ENCODE data around the gene NELL1.
"Not testable (repeated sequence)": the region's sequence is repeated elsewhere in the genome, so short reads cannot be mapped to it uniquely, and the experiment has no call there.

Gene NELL1

DNA sequence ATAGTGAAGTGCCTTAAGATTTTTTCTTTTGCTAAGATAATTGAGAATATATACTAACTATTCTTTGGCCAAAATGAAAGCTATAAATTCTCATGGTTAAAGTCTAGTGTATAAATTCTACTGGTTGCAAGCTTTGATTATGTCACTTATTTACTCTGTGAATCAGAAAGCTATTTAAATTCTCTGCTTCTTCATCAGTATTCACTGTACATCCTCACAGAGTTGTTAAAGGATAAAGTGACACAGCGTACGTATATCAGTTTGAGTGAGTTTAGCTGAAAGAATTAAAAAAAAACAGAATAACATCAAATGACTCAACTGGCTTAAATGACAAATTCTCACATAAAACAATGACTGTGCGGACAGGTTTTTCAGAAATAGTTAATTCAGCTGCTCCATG is 453.1 kb downstream of the NELL1 start:
- DNase-seq = no peak

DNA sequence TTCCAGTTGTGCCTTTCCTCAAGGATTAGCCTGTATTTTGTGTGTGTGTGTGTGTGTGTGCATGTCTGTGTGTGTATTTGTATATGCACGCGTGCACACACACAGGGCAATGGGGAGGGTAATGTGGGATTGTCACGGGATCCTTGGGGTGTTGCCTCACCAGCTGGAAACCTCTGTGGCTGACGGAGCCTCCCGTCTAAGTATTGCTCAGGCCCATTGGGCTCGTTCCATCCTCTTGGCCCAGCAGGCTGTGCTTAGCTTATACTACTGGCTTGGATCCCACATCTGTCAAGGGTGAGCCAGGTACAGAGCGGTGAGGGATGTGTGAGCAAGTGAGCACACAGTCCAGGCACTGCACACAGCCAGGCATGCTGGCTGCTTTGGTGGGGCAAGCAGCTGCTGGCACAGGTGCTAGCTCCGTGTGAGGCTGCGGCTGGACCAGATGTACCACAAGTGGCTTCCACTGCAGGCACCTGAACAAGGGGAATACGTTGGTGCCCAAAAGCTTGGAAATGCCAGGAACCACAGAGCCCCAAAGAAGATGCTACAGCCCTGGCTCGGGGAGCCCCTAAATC is 462.8 kb downstream of the NELL1 start:
- no peak for DNase-seq

DNA sequence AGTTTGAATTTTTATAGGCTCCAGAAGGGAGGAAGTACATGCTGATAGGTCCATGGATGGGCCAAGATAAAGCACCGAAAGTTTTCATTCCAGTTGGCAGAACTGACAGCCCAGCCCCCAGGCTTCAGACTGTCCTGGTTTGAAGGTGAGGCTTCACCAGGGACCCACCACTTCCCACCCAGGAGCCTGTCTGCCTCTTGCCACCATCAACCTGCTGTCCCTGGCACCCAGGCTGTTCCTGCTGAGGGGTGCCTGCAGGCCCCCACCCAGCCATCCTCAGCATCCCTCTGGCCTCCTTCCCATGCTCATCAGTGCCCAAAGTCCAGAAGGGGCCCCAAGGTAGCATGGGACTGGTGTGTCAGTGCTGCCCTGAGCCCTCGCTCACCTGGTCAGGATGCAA is 463.9 kb downstream of the NELL1 start:
- DNase-seq = no peak

DNA sequence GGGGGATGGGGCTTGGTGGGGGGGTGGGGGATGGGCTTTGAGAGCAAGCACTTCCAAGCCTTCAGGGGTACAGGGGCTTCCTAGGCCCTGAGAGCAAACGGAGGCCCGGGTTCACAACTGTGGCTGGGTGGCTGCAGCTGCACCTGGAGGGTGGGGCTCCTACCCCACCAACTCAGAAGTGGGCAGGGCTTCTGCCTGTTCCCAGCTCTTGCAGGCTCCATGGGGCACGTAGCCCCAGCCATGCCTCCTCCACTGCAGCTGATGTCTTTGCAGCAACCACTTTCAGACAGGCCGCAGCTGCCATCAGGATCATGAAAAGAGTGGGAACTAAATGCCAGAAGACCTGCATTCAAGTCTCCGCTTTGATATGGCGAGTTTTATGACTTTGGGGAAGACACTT is 464.3 kb downstream of the NELL1 start:
- DNase-seq = no peak

DNA sequence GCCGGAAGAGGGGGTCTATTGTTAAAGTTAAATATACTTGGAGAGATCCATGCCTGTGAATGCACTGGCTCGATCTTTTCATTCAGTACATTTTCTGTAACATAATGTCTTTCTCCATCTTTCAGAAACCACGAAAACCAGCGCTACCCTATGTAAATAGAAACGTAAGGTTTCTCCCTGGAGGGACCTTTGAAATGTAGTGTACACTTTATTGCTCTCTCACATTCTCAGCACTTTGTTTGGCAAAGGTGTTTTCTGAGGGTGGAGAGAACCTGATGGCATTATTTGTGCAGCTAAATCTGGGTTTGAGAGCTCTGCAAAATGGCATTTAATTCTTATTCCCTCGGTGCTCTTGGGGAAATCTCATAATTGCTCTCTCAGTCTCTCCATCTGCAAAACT is 468.4 kb downstream of the NELL1 start:
- DNase-seq = no peak

DNA sequence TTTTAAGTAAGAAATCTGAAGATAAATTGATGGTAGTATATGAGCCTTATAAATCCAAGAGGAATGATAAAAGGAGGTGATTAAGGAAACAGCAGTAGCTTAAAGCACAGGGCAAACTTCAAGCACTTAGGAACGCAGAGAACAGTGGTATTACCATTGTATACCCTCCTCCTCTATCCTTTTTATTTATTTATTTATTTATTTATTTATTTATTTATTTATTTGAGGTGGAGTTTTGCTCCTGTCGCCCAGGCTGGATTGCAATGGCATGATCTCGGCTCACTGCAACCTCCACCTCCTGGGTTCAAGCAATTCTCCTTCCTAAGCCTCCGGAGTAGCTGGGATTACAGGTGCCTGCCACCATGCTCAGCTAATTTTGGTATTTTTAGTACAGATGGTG is 472.2 kb downstream of the NELL1 start:
- DNase-seq = not testable (repeated sequence)

DNA sequence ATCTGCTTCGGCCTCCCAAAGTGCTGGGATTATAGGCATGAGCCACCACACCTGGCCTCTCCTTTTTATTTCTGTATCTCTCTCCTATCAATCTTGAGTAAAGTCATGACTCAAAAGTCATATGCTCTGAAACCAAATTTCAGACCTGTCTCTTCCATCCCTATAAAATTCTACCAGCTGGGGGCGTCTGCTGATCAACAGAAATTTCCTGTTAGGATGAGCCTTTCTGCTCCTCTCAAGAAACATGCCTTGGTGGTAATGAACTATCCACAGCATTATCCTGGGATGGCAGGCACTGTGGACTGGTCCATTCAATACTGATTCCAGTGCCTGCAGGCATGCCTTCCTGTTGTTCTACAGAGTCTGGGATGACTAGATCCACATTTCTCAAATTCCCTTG is 472.6 kb downstream of the NELL1 start:
- no peak for DNase-seq

DNA sequence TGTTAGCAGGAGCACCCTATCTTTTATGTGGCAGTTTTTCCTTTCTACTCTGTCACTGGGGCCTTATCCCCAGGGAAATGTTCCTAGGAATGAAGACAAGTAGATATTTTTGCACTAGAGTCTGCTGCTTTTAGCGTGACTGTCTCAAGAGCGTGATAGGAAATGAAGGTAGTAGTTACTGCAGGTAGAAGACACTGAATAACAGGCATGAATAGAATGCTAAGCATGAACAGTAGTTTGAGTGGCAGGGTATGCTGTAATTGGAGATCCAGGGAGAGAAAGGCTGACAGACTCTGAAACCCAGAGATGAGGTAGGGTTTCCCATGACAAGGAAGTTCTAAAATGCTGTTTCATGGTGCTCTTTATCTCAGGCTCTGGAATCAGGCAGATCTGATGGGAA is 475.1 kb downstream of the NELL1 start:
- no peak for DNase-seq

DNA sequence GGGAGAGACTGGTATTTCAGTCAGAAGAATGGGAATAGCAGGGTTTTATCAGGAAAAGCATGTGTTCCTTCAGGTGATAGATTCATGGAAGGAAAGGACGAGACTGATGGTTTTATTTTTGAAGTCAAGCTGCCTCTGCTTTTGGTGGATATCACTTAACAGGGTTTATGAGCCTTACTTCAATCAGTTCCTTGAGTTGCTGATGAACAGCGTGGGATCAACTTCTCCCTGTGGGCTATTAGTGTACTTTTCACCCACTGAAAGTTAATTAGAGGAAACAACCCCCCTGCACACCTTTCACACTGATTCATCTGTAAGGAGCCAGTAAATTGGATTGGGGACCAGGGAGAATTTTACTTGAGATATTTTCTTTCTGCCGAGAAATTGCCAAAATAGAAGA is 479.0 kb downstream of the NELL1 start:
- no peak for DNase-seq

DNA sequence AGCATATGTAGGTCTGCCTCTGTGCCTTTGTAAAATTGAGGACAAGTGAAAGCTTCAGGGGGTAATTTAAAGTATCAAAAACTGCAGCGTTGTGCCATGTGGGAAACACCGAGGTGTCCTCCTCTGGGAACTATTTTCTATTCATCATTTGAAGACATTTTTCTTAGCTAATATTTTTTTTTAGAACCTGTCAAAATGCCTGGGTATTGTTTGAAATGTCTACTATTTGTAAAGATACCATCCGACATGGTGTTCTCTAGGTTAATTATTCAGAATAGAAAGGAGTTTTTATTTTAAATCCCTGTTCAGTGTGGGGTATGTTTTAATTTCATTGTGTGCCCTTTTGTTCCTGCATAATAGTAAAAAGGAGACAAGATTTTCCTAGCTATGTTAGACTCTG is 490.8 kb downstream of the NELL1 start:
- DNase-seq = no peak

DNA sequence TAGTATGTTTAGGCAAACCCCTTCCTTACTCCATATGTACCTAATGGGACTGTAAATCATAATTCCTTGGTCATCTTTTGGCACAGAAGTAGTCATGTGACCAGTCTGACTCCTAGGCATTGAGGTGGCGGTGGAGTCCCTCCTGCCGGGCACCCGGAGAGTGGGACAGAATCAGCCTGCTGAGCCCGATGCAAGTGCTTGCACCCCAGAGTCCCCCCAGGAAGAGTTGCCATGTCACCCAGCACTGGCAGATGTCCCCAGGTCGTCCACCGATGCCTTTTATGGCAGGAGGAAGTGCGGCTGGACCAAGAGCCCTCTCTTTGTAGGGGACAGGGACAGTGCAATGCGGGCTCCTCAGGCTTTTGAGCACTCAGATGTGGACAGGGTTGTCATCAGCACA is 500.3 kb downstream of the NELL1 start:
- no peak for DNase-seq

DNA sequence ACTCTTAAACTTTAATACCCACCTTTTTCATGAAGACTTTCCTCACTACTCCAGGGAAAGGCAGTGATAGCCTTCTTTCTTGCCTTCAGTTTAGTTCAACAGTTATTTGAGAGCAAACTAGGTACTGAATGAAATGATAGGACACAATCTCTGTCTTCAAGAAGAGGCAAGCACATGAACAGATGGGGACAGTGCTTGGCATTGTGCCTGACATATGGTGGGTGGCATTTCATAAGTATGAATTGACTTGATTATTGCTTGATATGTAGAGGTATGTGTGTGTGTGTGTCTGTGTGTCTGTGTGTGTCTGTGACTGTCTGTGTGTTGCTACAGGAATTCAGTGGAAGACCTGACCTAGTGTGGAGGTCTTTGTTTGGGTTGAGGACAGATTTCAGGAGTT is 504.1 kb downstream of the NELL1 start:
- DNase-seq = no peak

DNA sequence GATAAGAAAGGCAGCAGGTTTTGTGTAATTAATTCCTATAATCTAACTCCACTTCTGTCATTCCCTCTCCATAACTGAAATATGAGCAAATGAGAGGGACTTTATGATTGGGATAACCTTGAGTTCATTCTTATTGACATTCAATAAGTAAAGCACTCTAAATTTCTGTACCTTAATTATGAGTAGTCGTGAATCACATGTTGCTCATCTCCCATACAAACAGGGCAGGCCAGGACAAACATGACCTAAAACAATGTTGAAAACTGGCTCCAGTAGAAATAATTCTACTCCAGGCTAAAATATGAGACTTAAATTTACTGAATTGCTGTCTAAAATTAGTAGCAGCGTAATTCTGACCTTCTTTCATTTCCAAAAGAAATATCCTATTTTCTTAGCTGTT is 505.4 kb downstream of the NELL1 start:
- no peak for DNase-seq

DNA sequence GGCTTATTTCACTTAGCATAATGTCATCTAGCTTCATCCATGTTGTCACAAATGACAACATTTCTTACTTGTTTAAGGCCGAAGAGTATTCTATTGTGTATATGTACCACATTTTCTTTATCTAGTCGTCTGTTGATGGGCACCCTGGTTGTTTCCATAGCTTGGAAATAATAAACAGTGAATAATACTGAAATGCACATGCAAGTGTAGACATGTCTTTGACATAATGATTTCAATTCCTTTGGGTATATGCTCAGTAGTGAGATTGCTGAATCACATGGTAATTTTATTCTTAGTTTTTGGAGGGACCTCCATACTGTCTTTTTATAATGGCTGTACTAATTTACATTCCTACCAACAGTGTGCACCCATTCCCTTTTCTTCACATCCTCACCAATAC is 508.0 kb downstream of the NELL1 start:
- no peak for DNase-seq

DNA sequence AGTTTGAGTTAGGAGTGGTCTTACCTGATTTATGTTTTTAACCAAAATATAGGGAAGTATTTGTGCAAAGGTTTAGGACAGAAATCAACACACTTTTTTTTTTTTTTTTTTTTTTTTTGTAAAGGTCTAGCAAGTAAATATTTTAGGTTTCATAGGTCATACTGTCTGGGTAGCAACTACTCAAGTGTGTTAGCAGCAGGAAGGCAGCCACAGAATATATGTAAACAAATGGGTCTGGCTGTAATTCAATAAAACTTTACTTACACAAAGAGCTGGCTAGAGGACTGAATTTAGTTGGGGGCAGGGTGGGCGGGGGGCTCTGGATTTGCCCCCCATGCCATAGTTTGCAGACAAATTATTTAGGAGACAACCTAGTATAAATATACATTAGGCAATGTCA is 510.4 kb downstream of the NELL1 start:
- DNase-seq = no peak

DNA sequence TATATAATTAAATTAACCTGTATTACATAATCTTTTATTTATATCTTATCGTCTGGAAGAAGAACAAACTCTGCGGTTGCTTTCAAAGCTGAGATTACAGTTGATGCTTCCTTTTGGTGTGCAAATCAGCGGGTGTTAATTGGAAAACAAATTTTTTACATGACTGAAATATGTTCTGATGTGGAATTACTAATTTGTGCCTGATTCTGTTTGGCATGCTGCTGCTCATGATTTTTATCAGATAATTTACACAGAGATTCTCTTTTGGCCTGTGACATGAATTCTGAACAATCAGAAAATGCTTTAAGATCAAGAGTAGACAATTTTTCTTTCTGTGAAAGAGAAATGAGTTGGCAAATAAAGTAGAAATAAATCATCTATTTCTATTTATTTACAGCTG is 510.8 kb downstream of the NELL1 start:
- no peak for DNase-seq

DNA sequence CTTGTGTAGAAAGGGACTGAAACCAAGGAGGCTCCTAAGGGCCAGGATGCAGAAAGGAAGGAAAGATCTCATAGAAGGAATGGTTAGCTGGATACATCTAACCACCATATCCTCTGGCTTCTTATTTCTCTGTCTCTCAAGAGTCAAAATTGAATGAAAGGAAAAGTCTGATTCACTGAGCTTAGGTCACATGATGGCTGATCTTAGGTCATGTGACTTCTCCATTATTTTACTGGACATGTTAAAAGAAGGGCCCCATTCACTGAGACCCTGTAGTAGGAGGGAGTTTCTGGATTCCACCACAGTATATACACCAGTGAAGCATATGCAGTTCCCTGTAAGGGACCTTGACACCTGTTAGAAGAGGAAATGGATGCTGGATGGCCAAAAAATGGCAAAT is 516.6 kb downstream of the NELL1 start:
- DNase-seq = no peak

DNA sequence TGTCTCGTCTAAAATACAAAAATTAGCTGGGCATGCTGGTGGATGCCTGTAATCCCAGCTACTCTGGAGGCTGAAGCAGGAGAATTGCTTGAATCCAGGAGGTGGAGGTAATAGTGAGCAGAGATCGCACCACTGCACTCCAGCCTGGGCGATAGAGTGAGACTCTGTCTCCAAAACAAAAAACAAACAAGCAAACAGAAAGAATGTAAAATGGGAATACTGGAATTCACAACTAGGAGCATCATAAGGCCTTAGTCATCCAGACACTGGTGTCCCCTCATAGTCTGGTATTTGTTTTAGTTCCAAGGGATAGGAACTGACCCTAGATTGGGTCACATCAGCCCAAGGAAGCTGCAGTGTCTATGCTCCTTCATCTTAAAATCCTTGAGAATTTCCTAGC is 520.8 kb downstream of the NELL1 start:
- DNase-seq = no peak

DNA sequence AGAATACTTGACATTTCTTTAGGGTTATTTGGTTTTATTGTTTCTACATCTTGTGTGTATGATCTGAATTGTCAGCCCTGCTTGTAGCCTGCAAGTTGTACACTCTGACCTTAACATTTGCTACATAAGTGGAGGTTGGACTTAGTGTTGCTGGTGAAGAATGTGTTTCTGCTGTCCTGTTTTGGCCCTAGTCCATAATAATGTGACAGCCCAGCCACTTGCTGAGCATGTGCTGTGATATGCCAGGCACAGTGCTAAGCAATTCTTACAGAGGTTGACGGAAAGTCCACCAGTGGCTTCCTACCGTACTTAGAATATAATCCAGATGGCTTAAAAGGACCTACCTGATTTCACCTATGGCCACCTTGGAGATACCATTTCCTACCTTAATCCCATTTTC is 526.6 kb downstream of the NELL1 start:
- DNase-seq = no peak

DNA sequence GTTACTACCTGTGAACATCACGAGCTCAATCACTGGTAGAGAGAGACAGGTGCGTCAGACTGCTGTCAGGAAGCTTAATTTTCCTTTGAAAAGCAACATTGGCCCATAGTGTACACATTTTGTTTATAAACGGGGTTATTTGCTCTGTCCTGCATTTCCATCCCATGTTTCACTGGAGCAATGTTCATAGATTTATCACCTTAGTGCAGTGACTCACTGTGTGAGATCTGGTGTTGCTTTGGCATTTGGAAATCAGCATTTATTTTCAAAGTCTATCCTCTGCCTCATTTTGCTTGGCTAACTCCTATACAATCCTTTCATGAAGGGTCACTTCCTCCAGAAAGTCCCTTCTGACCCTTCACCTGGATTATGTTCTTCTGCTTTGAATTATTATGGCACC is 529.1 kb downstream of the NELL1 start:
- DNase-seq = no peak

DNA sequence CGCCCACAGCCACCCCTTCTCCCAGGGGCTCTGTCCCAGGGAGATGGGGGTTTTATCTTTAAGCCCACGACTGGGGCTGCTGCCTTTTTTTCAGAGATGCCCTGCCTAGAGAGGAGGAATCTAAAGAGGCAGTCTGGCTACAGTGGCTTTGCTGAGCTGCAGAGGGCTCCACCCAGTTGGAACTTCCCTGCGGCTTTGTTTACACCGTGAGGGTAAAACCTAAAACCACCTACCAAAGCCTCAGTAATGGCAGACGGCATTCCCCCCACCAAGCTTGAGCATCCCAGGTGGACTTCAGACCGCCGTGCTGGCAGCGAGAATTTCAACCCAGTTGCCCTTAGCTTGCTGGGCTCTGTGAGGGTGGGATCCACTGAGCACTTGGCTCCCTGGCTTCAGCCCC is 535.8 kb downstream of the NELL1 start:
- no peak for DNase-seq

DNA sequence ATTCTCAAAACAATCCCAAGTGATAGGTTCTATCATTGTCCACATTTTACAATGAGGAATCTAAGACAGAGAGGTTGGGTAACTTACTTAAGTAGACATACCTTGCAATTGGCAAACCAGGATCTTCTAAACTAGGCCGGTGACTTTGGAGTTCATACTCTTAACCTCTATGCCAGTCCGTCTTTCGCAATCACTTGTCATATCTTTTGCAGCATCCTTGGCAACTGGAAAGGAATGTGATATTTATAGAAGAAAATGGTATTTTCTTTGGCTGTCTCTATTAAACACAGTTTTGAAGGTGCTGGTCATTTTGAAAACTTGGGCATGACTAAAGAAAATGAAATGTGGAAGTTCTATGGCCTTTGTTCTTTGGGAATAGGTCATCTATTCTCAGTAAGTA is 556.5 kb downstream of the NELL1 start:
- no peak for DNase-seq

DNA sequence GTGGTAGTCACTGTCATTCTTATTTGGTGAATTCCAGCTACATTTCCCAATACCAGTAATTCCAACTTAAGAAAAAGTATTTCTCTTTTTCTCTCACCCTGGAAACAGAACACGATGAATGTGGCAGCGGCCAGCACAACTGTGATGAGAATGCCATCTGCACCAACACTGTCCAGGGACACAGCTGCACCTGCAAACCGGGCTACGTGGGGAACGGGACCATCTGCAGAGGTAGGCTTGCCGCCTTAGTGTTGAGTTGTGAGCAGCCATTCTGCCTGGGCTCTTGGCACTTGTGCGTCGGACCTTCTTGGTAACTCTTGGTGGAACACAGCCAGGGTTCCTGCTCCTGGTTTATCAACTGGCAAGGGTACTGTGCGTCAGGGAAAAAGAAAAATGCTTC is 559.8 kb downstream of the NELL1 start:
- DNase-seq = no peak

DNA sequence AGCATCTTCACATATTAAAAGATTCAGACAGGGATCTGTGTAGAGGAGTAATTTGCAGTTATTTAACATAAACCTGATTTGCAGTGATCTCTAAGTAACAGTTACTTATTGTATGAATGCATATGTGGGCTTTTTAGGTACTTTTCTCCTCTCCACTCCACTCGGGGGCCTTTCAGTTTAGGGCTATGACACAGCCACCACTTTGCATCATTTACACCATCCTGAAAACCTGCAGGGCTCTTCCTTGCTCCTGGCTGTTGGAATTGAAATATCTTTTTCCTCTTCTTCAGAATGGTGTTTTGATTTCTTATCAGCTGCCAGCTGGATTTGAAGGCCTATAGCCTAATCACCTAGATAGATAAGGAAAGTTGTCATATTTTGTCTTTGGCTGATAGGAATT is 580.8 kb downstream of the NELL1 start:
- DNase-seq = no peak

DNA sequence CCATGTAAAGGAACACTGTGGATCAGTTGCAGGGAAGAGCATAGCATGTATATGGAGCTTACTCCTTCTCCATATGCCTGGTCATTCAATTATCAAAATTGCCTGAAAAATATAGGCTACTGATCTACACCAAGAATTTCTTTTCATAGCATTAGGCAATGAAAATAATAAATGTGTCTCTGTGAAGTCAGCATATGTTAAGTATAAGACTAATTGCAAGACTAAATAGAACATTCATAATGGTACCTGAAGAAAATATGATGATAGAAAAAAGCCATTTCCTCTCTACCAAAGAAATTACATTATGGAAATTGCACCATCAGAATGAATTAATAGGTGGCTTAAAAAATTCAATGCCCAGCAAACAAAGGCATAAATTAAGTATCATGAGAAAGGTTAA is 584.7 kb downstream of the NELL1 start:
- no peak for DNase-seq

DNA sequence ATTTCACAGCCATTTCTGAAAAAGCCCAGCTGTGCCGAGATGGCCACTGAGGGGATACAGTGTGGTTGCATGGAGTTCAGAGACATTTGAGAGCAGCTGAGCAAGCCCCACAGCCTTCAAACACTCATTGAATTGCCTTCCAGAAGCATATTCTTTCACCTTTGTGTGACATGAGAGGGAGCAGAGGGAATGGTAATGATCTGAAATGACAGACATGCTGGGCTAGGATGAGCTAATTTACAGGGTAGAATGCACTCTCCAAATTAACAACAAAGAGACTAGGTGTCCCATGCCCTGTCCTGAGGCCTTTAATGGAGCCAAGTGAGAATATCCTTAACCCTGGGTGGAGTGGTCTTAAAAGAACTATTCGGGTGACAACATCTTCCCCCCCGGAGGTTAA is 585.4 kb downstream of the NELL1 start:
- DNase-seq = no peak

Measured in CD4-positive, alpha-beta T cell treated with Interleukin-1 beta for 1 hour (primary cell).